ENCODE data around the gene R3HCC1L. TPM values are rescaled to one million over a fixed set of nuclear protein-coding genes. Genes with fewer than 3 reads are reported as not detected.
"Not testable (repeated sequence)": the region's sequence is repeated elsewhere in the genome, so short reads cannot be mapped to it uniquely, and the experiment has no call there.

Gene R3HCC1L
- total RNA-seq, 2 experiments from 2014 or later: 13.5 to 16.8 TPM

DNA sequence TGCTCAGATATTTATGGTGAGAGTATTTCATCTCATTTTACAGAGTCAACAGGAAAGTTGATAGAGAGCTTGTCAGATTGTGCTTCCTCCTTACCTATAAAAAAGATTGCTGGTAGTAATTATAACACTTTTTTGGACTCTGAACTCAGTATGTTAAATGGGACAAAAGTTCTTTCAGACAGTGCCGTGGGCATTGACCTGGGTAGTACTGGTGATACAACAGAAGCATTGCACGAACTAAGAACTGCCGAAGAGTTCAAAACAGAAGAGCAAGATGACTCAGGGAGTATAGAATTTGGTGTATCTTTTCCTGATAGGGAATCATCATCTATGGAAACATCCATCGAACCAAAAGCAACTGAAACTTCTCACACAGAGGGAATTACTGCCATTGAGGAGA lies 75.0 kb downstream of the R3HCC1L start:
- intact Hi-C loops (cut with DNase I, micrococcal nuclease): no loop called here
- H3K27ac Mint-ChIP-seq: no peak overlapping the region
- H3K4me1 Mint-ChIP-seq: peaks cover 42% of the 10 kb centered on the region
- no peaks in the 10 kb centered on the region for H3K9me3 Mint-ChIP-seq (ENCODE audit: low read depth)
- POLR2A ChIA-PET: interaction anchor here (0.5 kb wide), 1 partner anchor 199 kb away, joined by 3 read pairs; no protein-coding TSS in a partner anchor
- ATAC-seq (peak; percentile 42), DNase-seq (no peak)
- CTCF ChIA-PET: no interaction called here
- H3K27me3 Mint-ChIP-seq: no peaks in the 10 kb centered on the region
- H3K4me3 Mint-ChIP-seq: no peak overlapping the region
- H3K36me3 Mint-ChIP-seq (ENCODE audit: low read depth): peaks cover 38% of the 10 kb centered on the region

- H3K27me3 Mint-ChIP-seq: no peaks in the 10 kb centered on the region
- no peak overlapping the region for H3K27ac Mint-ChIP-seq
- DNase-seq (no peak), ATAC-seq (no peak)
- H3K4me3 Mint-ChIP-seq: no peak overlapping the region
- H3K4me1 Mint-ChIP-seq: peaks cover 44% of the 10 kb centered on the region
- peaks cover 48% of the 10 kb centered on the region for H3K36me3 Mint-ChIP-seq (ENCODE audit: low read depth)
- H3K9me3 Mint-ChIP-seq (ENCODE audit: low read depth): peaks cover 5% of the 10 kb centered on the region
- intact Hi-C loops (cut with DNase I, micrococcal nuclease): no loop called here
- POLR2A ChIA-PET: no interaction called here
- CTCF ChIA-PET: no interaction called here
Observed at GRCh38 chr10:98212196-98212595, 77.7 kb downstream of the R3HCC1L start.

DNA sequence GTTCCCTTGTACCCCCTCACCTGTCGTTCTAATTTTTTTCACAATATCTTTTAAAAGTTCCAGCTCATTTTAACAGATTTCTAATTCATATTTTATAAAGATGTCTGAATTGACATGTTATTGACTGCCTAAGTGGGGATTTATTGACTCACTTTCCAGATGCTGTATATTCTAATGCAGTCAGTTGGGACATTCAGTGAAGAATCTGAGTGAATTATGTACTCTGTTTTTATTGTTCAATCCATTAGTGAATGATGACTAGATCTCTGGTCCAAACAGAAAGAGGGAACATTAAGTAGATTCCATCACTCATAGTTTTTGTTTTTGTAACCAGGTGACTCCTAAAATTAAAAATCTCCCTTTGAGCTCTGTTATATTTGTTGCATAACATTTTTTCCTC lies 79.3 kb downstream of the R3HCC1L start:
- CTCF ChIA-PET: interaction anchor here (0.6 kb wide), 1 partner anchor 51 kb away, joined by 3 read pairs; no protein-coding TSS in a partner anchor
- POLR2A ChIA-PET: no interaction called here
- peaks cover 41% of the 10 kb centered on the region for H3K4me1 Mint-ChIP-seq
- peaks cover 13% of the 10 kb centered on the region for H3K9me3 Mint-ChIP-seq (ENCODE audit: low read depth)
- ATAC-seq (peak; percentile 19), DNase-seq (no peak)
- peaks cover 51% of the 10 kb centered on the region for H3K36me3 Mint-ChIP-seq (ENCODE audit: low read depth)
- no peak overlapping the region for H3K4me3 Mint-ChIP-seq
- no peak overlapping the region for H3K27ac Mint-ChIP-seq
- H3K27me3 Mint-ChIP-seq: no peaks in the 10 kb centered on the region
- intact Hi-C loops (cut with DNase I, micrococcal nuclease): no loop called here

- intact Hi-C loops (cut with DNase I, micrococcal nuclease): no loop called here
- H3K27me3 Mint-ChIP-seq: no peaks in the 10 kb centered on the region
Observed at GRCh38 chr10:98215373-98215772, 80.9 kb downstream of the R3HCC1L start.

DNA sequence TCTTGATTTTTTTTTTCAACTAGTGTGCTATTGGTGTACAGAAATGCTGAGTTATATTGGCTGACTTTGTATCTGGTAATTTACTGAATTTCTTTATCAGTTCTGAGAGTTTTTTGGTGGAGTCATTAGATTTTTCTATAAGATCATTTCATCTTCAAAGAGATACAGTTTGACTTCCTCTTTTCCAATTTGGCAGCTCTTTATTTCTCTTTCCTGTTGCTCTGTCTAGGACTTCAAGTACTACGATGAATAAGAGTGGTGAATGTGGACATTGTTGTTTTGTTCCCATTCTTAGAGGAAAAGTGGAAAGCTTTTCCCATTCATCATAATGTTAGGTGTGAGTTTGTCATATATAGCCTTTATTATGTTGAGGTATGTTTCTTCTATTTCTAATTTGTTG lies 83.3 kb downstream of the R3HCC1L start:
- peaks cover 16% of the 10 kb centered on the region for H3K4me1 Mint-ChIP-seq
- no peak for DNase-seq
- CTCF ChIA-PET: interaction anchor here (0.8 kb wide), 2 partner anchors 12 to 48 kb away, joined by 3 read pairs; no protein-coding TSS in a partner anchor
- H3K36me3 Mint-ChIP-seq (ENCODE audit: low read depth): peaks cover 42% of the 10 kb centered on the region
- no peaks in the 10 kb centered on the region for H3K27me3 Mint-ChIP-seq
- intact Hi-C loops (cut with DNase I, micrococcal nuclease): no loop called here
- H3K27ac Mint-ChIP-seq: no peak overlapping the region
- ATAC-seq: no peak
- H3K4me3 Mint-ChIP-seq: no peak overlapping the region
- POLR2A ChIA-PET: no interaction called here
- peaks cover 22% of the 10 kb centered on the region for H3K9me3 Mint-ChIP-seq (ENCODE audit: low read depth)

More at GRCh38 chr10:98215373-98215772, 80.9 kb downstream of the R3HCC1L start:
- ATAC-seq: no peak
- peaks cover 22% of the 10 kb centered on the region for H3K9me3 Mint-ChIP-seq (ENCODE audit: low read depth)
- no peak for DNase-seq
- H3K4me3 Mint-ChIP-seq: no peak overlapping the region
- H3K36me3 Mint-ChIP-seq (ENCODE audit: low read depth): peaks cover 53% of the 10 kb centered on the region
- ChIA-PET POLR2A (no interaction called here), CTCF (no interaction called here)
- H3K4me1 Mint-ChIP-seq: peaks cover 30% of the 10 kb centered on the region
- H3K27ac Mint-ChIP-seq: no peak overlapping the region

DNA sequence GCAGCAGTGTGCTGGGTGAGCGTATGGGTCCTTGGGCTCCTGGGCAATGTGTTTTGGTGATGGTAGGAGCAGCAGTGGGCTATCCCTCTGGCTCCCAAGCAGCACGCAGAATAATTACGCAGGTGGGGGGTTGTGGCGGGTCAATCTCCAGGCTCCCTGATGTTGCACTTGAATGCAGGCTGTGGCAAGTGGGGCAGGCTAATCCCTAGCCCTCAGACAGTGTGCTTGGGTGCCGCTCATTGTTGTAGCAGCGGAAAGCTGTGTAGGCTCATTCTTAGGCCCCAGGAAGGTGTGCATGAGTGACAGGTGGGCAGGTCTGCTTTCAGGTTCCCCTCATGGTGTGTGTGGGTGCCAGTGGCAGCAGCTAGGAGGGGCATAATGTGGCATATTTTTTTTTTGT lies 89.4 kb downstream of the R3HCC1L start:
- H3K27ac Mint-ChIP-seq: no peak overlapping the region
- ATAC-seq: no peak
- peaks cover 10% of the 10 kb centered on the region for H3K4me1 Mint-ChIP-seq
- peaks cover 43% of the 10 kb centered on the region for H3K36me3 Mint-ChIP-seq (ENCODE audit: low read depth)
- ChIA-PET CTCF (no interaction called here), POLR2A (no interaction called here)
- peaks cover 11% of the 10 kb centered on the region for H3K9me3 Mint-ChIP-seq (ENCODE audit: low read depth)
- H3K27me3 Mint-ChIP-seq: no peaks in the 10 kb centered on the region
- DNase-seq: no peak
- no peak overlapping the region for H3K4me3 Mint-ChIP-seq
- intact Hi-C loops (cut with DNase I, micrococcal nuclease): no loop called here

- no peak for ATAC-seq
- peaks cover 10% of the 10 kb centered on the region for H3K4me1 Mint-ChIP-seq
- peaks cover 42% of the 10 kb centered on the region for H3K36me3 Mint-ChIP-seq (ENCODE audit: low read depth)
- ChIA-PET CTCF (no interaction called here), POLR2A (no interaction called here)
- no peaks in the 10 kb centered on the region for H3K27me3 Mint-ChIP-seq
- H3K4me3 Mint-ChIP-seq: no peak overlapping the region
- no peak for DNase-seq
- H3K9me3 Mint-ChIP-seq (ENCODE audit: low read depth): peaks cover 7% of the 10 kb centered on the region
- intact Hi-C loops (cut with DNase I, micrococcal nuclease): no loop called here
- H3K27ac Mint-ChIP-seq: no peak overlapping the region
Observed at GRCh38 chr10:98224509-98224908, 90.1 kb downstream of the R3HCC1L start.

DNA sequence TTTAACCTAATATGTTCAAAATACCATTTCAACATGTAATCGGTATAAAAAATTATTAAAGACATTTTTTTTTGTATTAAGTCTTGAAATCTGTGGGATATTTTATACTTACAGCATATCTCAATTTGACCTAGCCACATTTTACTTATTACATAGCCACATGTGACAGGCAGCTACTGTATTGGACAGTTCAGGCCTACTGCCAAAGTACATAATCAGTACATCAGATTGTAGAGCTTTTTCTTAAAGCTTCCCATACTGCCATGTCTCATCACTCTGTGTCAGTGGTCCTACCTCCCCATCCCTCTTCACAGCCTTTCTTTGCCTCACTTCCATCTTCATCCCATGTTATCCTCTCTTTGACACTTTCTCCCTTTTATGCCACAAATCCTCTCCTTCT lies 90.5 kb downstream of the R3HCC1L start:
- ATAC-seq (no peak), DNase-seq (no peak)
- ChIA-PET CTCF (interaction anchor here (0.7 kb wide), 1 partner anchor 468 kb away, joined by 4 read pairs; no protein-coding TSS in a partner anchor), POLR2A (no interaction called here)
- H3K27me3 Mint-ChIP-seq: no peaks in the 10 kb centered on the region
- H3K4me1 Mint-ChIP-seq: peaks cover 10% of the 10 kb centered on the region
- no peak overlapping the region for H3K4me3 Mint-ChIP-seq
- intact Hi-C loops (cut with DNase I, micrococcal nuclease): no loop called here
- H3K9me3 Mint-ChIP-seq (ENCODE audit: low read depth): peaks cover 2% of the 10 kb centered on the region
- H3K27ac Mint-ChIP-seq: no peak overlapping the region
- H3K36me3 Mint-ChIP-seq (ENCODE audit: low read depth): peaks cover 38% of the 10 kb centered on the region

- no peak overlapping the region for H3K27ac Mint-ChIP-seq
- CTCF ChIA-PET: interaction anchor here (0.9 kb wide), 1 partner anchor 55 kb away, joined by 3 read pairs; no protein-coding TSS in a partner anchor
- DNase-seq (no peak), ATAC-seq (no peak)
- intact Hi-C loops (cut with DNase I, micrococcal nuclease): no loop called here
- no peaks in the 10 kb centered on the region for H3K27me3 Mint-ChIP-seq
- peaks cover 1% of the 10 kb centered on the region for H3K9me3 Mint-ChIP-seq (ENCODE audit: low read depth)
- peaks cover 42% of the 10 kb centered on the region for H3K36me3 Mint-ChIP-seq (ENCODE audit: low read depth)
- POLR2A ChIA-PET: no interaction called here
- H3K4me1 Mint-ChIP-seq: peaks cover 14% of the 10 kb centered on the region
- H3K4me3 Mint-ChIP-seq: no peak overlapping the region
Observed at GRCh38 chr10:98226508-98227144, 92.2 kb downstream of the R3HCC1L start.

DNA sequence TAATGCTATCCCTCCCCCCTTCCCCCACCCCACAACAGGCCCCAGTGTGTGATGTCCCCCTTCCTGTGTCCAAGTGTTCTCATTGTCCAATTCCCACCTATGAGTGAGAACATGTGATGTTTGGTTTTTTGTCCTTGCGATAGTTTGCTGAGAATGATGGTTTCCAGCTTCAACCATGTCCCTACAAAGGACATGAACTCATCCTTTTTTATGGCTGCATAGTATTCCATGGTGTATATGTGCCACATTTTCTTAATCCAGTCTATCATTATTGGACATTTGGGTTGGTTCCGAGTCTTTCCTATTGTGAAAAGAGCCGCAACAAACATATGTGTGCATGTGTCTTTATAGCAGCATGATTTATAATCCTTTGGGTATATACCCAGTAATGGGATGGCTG lies 93.3 kb downstream of the R3HCC1L start:
- H3K27ac Mint-ChIP-seq; intact Hi-C loops (cut with DNase I, micrococcal nuclease): not testable (repeated sequence)
- H3K36me3 Mint-ChIP-seq (ENCODE audit: low read depth): peaks cover 44% of the 10 kb centered on the region

DNA sequence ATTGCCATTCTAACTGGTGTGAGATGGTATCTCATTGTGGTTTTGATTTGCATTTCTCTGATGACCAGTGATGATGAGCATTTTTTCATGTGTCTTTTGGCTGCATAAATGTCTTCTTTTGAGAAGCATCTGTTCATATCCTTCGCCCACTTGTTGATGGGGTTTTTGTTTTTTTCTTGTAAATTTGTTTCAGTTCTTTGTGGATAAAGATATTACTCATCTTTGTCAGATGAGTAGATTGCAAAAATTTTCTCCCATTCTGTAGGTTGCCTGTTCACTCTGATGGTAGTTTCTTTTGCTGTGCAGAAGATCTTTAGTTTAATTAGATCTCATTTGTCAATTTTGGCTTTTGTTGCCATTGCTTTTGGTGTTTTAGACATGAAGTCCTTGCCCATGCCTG lies 93.8 kb downstream of the R3HCC1L start:
- DNase-seq; ATAC-seq; H3K4me3 Mint-ChIP-seq; H3K9me3 Mint-ChIP-seq (ENCODE audit: low read depth); H3K27ac Mint-ChIP-seq; H3K27me3 Mint-ChIP-seq; POLR2A ChIA-PET; CTCF ChIA-PET; intact Hi-C loops (cut with DNase I, micrococcal nuclease): not testable (repeated sequence)
- Mint-ChIP-seq H3K36me3 (ENCODE audit: low read depth) (peaks cover 43% of the 10 kb centered on the region), H3K4me1 (peaks cover 14% of the 10 kb centered on the region)

More for the DNA sequence above, 93.3 kb downstream of the R3HCC1L start:
- DNase-seq; H3K4me3 Mint-ChIP-seq; H3K9me3 Mint-ChIP-seq (ENCODE audit: low read depth); ATAC-seq; H3K27me3 Mint-ChIP-seq; POLR2A ChIA-PET; CTCF ChIA-PET: not testable (repeated sequence)
- H3K4me1 Mint-ChIP-seq: peaks cover 14% of the 10 kb centered on the region

DNA sequence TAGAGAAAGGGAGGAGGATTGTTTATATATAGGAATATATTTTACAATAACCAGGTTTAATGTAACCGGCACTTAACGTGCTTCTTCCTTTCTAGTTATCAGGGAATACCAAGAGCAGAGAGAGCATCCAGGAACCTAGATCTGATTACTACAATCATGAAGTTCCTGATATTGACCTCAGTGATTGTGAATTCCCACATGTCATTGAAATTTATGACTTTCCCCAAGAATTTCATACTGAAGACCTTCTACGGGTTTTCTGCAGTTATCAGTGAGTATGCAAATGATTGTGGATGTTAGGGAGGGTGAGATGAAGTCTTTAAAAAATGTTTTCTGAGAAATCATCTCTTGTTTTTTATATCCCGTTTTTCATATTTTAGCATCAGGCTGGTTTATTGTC lies 97.0 kb downstream of the R3HCC1L start:
- no peak for DNase-seq
- no peak for ATAC-seq
- no peaks in the 10 kb centered on the region for H3K27me3 Mint-ChIP-seq
- H3K9me3 Mint-ChIP-seq (ENCODE audit: low read depth): no peaks in the 10 kb centered on the region
- no peak overlapping the region for H3K27ac Mint-ChIP-seq
- intact Hi-C loops (cut with DNase I, micrococcal nuclease): no loop called here
- ChIA-PET CTCF (interaction anchor here (0.7 to 1.3 kb wide), 2 partner anchors 33 to 62 kb away, joined by 3 read pairs; no protein-coding TSS in a partner anchor), POLR2A (no interaction called here)
- no peak overlapping the region for H3K4me3 Mint-ChIP-seq
- H3K4me1 Mint-ChIP-seq: peaks cover 13% of the 10 kb centered on the region
- peaks cover 40% of the 10 kb centered on the region for H3K36me3 Mint-ChIP-seq (ENCODE audit: low read depth)

Data from activated CD4-positive, alpha-beta T cell treated with anti-CD3 and anti-CD28 coated beads for 36 hours (primary cell).